ENCODE data around the gene PIP5K1C. TPM values are rescaled to one million over a fixed set of nuclear protein-coding genes. Genes with fewer than 3 reads are reported as not detected.

The PIP5K1C gene
- polyA plus RNA-seq, 2 of the 4 experiments (the other 2 are of a cell fraction): 2.6 to 9.3 TPM

DNA sequence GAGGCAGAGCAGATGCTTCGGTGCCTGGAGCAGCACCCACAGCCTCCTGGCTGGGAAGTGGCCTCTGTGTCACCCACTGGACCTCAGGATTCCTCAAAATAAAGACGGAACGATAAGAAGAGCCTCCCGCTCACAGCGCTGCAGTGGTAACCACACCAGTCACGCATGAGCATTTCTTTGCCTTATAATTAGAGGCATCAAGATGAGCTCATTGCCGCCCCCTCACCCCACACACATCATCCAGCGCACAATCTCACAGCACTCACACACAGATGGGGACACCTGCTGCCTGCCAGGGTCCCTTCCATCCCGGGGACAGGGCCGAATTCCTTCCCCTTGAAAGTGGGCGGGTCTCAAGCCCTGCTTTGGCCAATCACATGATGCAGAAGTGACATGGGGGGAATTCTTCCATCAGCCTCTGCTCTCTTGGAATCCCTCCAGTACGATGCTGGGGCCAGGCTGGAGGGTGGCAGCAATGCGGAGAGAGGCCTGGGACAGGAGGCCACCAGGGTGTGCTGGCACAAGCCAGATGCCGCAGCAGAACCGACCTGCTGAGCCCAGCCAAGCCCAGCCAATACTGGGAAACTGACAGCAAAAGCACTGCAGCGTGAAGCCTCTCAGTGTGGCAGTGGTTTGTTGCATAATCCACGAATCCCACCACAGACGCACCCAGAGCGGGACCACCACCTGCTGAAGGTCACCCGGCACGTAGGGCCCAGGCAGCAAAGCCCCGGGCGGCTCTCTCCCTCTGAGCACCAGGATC is 16.0 kb downstream of the PIP5K1C start:
- H3K4me2 ChIP-seq: no peak overlapping the region
- TF ChIP-seq RFX5 (IDR thresholded peaks at IDR 0.05): no peak
- no peak for TF ChIP-seq EHF (CRISPR knock-in tag; IDR thresholded peaks at IDR 0.05)
- TF ChIP-seq, protein P1, sequence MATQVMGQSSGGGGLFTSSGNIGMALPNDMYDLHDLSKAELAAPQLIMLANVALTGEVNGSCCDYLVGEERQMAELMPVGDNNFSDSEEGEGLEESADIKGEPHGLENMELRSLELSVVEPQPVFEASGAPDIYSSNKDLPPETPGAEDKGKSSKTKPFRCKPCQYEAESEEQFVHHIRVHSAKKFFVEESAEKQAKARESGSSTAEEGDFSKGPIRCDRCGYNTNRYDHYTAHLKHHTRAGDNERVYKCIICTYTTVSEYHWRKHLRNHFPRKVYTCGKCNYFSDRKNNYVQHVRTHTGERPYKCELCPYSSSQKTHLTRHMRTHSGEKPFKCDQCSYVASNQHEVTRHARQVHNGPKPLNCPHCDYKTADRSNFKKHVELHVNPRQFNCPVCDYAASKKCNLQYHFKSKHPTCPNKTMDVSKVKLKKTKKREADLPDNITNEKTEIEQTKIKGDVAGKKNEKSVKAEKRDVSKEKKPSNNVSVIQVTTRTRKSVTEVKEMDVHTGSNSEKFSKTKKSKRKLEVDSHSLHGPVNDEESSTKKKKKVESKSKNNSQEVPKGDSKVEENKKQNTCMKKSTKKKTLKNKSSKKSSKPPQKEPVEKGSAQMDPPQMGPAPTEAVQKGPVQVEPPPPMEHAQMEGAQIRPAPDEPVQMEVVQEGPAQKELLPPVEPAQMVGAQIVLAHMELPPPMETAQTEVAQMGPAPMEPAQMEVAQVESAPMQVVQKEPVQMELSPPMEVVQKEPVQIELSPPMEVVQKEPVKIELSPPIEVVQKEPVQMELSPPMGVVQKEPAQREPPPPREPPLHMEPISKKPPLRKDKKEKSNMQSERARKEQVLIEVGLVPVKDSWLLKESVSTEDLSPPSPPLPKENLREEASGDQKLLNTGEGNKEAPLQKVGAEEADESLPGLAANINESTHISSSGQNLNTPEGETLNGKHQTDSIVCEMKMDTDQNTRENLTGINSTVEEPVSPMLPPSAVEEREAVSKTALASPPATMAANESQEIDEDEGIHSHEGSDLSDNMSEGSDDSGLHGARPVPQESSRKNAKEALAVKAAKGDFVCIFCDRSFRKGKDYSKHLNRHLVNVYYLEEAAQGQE (IDR thresholded peaks at IDR 0.05): no peak
- TF ChIP-seq, protein P2, sequence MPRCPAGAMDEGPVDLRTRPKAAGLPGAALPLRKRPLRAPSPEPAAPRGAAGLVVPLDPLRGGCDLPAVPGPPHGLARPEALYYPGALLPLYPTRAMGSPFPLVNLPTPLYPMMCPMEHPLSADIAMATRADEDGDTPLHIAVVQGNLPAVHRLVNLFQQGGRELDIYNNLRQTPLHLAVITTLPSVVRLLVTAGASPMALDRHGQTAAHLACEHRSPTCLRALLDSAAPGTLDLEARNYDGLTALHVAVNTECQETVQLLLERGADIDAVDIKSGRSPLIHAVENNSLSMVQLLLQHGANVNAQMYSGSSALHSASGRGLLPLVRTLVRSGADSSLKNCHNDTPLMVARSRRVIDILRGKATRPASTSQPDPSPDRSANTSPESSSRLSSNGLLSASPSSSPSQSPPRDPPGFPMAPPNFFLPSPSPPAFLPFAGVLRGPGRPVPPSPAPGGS (IDR thresholded peaks at IDR 0.05): no peak
- no peak for TF ChIP-seq FOSB (CRISPR knock-in tag; IDR thresholded peaks at IDR 0.05)
- TF ChIP-seq NPAS2 (CRISPR knock-in tag; IDR thresholded peaks at IDR 0.05; ENCODE audit: borderline replicate concordance): no peak
- TF ChIP-seq FOXS1 (CRISPR knock-in tag; IDR thresholded peaks at IDR 0.05): no peak
- TF ChIP-seq RNF2 (IDR thresholded peaks at IDR 0.05; ENCODE audit: borderline replicate concordance, low read depth): no peak
- TF ChIP-seq, protein P3, sequence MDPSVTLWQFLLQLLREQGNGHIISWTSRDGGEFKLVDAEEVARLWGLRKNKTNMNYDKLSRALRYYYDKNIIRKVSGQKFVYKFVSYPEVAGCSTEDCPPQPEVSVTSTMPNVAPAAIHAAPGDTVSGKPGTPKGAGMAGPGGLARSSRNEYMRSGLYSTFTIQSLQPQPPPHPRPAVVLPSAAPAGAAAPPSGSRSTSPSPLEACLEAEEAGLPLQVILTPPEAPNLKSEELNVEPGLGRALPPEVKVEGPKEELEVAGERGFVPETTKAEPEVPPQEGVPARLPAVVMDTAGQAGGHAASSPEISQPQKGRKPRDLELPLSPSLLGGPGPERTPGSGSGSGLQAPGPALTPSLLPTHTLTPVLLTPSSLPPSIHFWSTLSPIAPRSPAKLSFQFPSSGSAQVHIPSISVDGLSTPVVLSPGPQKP (IDR thresholded peaks at IDR 0.05; ENCODE audit: low read depth, low read length): no peak
- no peak for TF ChIP-seq POLR2AphosphoS2 (conservative IDR thresholded peaks at IDR 0.05; ENCODE audit: low read length)
- TF ChIP-seq NR3C1 (IDR thresholded peaks at IDR 0.05): no peak
- no peak for TF ChIP-seq PHF8 (IDR thresholded peaks at IDR 0.05; ENCODE audit: borderline replicate concordance, low read depth)
- no peak for TF ChIP-seq ZNF302 (CRISPR knock-in tag; IDR thresholded peaks at IDR 0.05)
- no peak for TF ChIP-seq NFE2L2 (conservative IDR thresholded peaks at IDR 0.05; ENCODE audit: low read length)
- no peak for TF ChIP-seq POLR2A (IDR thresholded peaks at IDR 0.05; ENCODE audit: low read length)
- H3K4me3 ChIP-seq: no peak overlapping the region
- ChIA-PET CTCF (interaction anchor here (1.0 to 1.3 kb wide), 2 partner anchors 16 to 18 kb away, joined by 4 read pairs; partner anchors contain the start of gene PIP5K1C), POLR2A (no interaction called here)
- no peak overlapping the region for H3K27ac ChIP-seq
- WGBS (ENCODE audit: missing lambda C conversion rate): 91% methylated on average over 14 of the region's 23 CpGs
- 0 out of 3 replicates have a peak, but pooled peaks cover 4% of the 10 kb centered on the region for H3K4me1 ChIP-seq
- FAIRE-seq (no peak), ATAC-seq (no peak), DNase-seq (ENCODE audit: low read depth in 1 of 2, low spot score in 1 of 2) (no peak)
- H3K9me3 ChIP-seq: peaks cover 4% of the 10 kb centered on the region; the same call in 1 of the 3 replicates

DNA sequence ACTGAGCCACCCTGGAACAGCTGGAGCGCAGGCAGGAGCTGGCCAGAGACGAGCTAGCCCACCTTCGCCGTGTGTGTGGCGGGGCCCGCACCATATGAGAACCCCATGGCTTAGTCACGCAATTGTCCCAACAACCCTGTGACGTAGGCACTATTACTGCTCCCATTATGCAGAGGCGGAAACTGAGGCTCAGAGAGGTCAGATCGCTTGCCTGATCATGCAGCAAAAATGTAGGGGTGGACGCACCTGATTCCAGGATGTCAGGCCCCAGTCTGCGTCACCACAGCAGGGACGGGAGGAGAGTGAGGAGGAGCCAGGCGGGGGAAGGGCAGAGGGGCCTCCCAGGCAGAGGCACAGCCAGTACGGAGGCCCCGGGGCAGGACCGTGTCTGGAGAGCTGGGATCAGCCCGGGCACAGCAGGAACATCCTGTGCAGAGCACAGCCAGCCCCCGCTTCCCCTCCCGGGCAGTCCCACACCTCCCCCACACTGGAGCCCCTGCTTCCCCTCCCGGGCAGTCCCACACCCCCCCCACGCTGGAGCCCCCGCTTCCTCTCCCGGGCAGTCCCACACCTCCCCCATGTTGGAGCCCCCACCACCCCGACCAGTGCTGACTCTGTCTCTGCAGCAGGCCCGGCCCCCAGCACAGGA is 16.7 kb downstream of the PIP5K1C start:
- TF ChIP-seq TFCP2L1 (CRISPR knock-in tag; IDR thresholded peaks at IDR 0.05) (no peak), RAD21 (conservative IDR thresholded peaks at IDR 0.05 in 1 of 2, IDR thresholded peaks at IDR 0.05 in 1 of 2) (no peak), CHD4 (IDR thresholded peaks at IDR 0.05; ENCODE audit: borderline replicate concordance) (no peak)
- TF ChIP-seq, protein P4, sequence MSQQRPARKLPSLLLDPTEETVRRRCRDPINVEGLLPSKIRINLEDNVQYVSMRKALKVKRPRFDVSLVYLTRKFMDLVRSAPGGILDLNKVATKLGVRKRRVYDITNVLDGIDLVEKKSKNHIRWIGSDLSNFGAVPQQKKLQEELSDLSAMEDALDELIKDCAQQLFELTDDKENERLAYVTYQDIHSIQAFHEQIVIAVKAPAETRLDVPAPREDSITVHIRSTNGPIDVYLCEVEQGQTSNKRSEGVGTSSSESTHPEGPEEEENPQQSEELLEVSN (IDR thresholded peaks at IDR 0.05; ENCODE audit: borderline replicate concordance, low read depth): no peak
- POLR2A ChIA-PET: no interaction called here
- Histone ChIP-seq H3K27ac (no peak overlapping the region), H3K4me3 (no peak overlapping the region), H3K4me2 (no peak overlapping the region), H3K9me3 (peaks cover 4% of the 10 kb centered on the region; the same call in 1 of the 3 replicates), H3K4me1 (0 out of 3 replicates have a peak, but pooled peaks cover 4% of the 10 kb centered on the region)
- 95% methylated on average over 10 of the region's 26 CpGs for WGBS (ENCODE audit: missing lambda C conversion rate)
- ATAC-seq (no peak), FAIRE-seq (no peak), DNase-seq (ENCODE audit: low read depth in 1 of 2, low spot score in 1 of 2) (no peak)
- CTCF ChIA-PET: interaction anchor here (1.0 to 1.3 kb wide), 2 partner anchors 17 kb away, joined by 4 read pairs; partner anchors contain the start of gene PIP5K1C

Data from A549 (cell line).